DMS 273 (cell line): Measurements from ENCODE around the gene TLE4.
"Not testable (repeated sequence)": the region's sequence is repeated elsewhere in the genome, so short reads cannot be mapped to it uniquely, and the experiment has no call there.

Experiments
- DNase-seq: peaks from one replicate; lab custom pipeline; 2025; ENCODE audit not compliant: unreplicated experiment; lab: John Stamatoyannopoulos, UW

The TLE4 gene

DNA sequence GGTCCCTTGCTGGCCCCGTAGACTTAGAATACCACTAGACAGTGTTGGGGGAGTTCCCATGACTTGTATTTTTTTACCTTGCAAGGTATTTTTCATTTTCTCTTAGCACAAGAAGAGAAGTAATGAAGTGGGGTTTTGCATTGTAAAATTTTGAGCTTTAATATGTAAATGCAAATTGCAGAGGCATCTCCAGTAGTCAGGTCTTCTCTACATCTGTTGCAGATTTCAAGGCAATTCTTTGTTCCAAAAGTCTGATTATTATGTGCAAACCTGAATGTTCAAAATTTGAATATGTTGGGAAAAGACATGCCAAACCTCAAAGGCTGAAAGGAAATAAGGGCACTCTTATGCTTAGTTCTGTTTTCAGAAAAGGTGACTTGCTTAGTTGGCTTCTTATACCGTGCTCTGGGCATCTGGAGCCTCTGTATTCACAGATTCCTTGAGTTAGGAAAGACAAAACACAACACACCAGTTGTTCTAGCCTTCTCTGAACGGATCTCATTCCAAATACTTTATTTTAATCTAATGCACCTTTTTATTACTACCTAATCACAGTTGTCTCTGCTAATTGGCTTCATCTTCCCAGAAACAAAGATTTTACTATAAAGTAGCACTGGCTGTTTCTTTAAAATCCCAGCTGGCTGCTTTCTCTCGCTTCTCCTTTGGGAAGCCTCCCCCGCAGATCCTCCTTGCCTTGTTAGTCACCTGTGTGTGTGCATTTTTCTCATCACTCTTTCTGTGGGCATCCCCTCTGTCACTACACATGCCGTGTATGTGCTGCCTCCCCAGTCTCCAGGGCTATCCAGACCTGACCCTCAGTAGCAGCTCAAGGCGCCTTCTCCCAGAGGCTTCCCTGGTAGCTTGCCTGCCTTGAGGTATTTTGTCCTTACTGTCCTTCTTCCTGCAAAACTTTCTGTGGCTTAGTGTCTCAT lies 138.2 kb downstream of the TLE4 start:
- DNase-seq, result no peak

DNA sequence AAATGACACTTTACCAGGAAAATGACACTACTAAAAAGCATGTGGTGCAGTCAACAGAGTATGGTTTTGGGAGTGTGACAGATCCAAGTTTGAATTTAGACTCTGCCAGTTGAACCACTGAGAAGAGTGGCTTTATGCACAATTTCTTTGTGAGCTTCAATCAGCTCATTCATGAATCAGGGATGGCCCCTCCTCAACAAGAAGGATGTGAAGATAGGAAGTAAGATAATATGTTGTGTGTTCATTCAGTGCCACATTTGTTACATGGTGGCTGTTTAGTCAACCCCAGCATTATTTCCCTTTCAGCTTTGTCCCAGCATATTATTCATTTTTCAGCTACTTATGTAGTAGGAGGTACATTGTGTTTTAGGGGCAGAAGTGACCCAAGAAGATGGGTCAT lies 140.1 kb downstream of the TLE4 start:
- no peak for DNase-seq

DNA sequence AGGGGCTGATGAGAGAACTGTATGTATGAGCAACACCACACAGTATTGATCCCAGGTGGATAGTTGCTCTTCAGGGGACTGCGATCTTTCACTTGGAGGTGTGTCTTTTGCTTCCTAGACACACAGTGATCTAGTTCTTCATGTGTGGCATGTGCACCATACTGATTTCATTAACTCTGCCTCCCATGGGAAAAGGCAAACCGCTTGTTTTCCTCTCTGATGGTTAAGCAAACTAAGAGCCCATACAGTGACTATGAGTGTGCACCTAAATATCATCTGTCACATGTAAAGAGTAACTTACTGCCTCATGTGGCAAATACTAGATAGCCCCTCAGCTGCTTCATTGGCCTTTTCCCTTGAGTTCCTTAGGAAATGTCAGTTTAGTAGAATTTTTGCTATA lies 147.3 kb downstream of the TLE4 start:
- DNase-seq, result no peak

DNA sequence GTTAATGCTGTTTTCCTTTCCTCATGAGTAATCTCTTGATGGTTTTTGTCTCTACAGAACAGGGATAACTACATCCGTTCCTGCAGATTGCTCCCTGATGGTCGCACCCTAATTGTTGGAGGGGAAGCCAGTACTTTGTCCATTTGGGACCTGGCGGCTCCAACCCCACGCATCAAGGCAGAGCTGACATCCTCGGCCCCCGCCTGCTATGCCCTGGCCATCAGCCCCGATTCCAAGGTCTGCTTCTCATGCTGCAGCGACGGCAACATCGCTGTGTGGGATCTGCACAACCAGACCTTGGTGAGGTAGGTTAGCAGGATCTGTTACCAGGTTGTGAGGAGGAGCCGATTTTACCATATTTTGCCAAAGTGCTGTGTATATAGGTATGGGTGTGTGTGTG lies 148.2 kb downstream of the TLE4 start:
- no peak for DNase-seq

DNA sequence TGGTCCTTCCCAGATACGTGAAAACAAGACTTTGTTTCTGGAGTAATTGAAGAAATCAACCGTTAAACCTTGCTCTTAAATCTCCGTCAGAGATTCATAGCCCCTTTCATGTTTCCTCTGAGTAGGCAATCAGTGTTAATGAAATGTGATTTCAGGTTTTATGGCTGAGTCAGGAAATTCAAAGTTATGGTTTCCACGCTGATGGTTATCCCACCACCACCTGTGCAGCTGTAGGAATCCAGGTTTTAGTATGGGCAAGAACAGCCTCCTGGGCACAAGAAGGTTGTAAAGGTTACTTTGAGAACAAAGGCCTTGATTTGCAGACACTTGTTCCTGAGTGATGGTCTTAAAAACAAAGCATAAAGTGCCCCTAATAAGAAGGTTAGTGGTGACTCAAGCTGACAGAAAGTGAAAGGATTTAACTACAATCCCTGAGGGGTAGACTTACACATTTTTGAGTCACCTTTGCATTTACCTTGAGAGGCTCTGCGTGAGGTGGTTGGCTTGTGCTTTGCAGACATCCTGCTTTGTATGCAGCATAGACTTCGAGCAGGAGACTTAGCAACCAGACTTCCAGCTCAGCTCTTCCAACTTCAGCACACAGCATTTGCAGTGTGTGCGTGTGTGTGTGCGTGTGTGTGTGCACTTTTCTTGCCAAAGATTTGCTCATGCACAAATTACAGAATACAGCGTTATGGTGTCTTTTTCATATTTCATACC lies 159.6 kb downstream of the TLE4 start:
- no peak for DNase-seq

DNA sequence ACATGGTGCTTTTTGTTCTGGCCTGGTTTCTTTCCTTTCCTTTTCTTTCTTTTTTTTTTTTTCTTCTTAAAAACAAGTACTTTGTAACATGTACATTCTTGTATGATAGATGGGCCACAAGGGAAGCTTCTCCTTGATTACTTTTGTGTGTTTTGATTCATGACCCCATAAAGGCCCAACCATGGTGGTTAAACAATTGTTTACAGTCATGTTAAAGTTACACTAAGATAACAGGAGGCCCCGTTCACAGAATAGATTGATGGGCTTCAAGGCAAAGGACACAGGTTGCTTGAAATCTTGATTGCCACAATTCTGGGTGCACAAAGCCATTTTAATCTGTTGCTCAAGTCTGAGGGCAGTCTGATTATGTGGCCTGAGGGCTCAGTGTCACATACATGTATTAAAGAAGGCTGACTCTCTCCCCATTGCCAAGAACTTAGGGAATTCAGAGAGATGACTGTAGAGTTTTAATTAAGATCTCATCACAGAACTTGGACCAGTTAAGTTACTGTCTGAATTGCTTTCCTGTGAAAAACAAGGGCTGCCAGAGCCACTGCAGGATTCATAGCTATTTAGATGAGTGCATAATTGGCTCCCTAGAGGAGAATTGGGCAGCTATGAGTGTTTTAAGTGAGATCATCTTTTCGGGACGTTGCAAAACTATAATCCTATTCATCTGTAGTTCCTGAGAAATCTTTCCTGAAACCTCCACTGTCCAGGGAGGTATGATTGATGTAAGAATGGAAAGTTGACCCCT lies 163.4 kb downstream of the TLE4 start:
- DNase-seq, result no peak

DNA sequence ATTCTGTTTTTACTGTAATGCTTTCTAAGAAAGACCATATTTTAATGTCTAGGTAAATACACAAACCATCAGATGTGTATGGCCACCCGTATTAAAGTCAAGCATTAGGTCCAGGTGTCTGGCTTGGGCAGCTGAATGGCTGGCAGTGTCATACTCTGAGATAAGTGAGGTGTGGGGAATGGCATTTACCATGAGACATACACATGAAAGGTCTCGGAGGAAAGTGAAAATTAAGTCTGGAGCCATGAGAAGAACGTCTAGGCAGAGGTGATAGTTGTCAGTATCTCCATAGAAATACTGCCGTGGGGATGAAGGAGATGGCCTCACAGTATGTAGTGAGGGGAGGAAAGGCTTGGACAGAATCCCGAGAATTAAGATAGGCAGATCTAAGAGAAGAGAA lies 164.3 kb downstream of the TLE4 start:
- DNase-seq, result no peak

DNA sequence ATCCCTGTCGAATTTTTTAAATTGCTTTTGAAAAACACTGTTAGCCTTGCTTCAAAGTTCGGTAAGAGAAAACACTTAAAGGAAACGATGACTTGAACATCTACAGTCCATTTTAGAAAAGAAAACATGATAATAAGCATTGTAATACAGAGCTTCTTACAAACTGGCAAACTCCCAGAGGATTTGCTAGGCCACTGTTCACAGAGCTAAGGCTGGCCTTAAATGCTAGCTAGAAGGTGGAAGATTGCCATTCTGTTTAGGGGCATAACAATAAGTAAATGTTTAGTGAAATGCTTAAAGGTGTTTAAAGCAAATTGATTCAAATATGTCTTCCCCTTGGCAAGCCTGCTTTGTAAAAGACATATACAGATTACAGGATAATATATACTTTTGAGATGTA lies 169.6 kb downstream of the TLE4 start:
- no peak for DNase-seq

DNA sequence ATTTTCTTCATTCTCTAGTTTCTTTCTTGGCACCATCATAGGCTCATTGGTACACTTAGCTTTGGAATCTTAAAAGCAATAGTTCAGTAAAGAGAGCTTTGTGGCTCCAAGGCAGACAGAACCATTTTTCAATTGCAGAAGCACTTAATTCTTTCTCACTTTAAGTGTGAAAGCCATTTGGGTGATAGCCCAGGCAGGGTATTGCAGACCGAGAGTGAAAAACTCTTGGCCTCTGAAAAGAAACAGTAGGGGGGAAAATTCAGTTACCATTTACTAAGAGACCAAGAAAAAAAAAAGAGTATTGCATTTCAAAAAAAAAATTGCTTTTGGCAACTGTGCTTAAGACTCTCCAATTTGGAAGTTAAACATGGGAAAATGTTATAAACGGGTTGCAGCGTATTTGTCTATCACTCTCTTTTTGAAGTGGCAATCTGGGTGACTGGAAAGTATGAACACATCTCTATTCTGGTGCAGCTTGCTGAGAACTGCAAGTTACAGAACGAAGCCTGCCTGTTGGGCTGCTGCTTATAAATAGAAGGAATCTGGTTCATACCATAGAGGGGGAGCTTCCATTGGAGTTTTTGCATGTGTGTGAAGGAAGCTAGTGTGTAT lies 170.5 kb downstream of the TLE4 start:
- no peak for DNase-seq

DNA sequence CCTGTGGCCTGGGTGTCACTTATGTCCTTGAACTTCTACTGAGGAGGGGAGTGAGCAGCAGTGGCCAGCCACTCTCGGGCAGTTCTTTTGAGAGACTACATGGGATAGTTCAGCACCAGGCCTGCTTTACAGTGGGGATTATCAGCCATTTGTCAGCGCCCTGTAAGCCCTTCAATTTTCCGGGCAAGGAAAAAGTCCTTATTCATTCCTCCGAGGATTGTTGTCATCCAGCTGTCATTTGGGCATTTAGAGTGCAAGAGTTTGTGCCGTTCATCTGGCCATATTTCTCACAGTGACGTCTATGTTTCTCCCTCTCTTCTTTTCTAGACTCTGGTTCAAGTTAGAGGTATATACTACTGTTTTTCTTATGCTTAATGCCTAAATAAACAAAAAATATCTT lies 172.8 kb downstream of the TLE4 start:
- DNase-seq, result no peak

DNA sequence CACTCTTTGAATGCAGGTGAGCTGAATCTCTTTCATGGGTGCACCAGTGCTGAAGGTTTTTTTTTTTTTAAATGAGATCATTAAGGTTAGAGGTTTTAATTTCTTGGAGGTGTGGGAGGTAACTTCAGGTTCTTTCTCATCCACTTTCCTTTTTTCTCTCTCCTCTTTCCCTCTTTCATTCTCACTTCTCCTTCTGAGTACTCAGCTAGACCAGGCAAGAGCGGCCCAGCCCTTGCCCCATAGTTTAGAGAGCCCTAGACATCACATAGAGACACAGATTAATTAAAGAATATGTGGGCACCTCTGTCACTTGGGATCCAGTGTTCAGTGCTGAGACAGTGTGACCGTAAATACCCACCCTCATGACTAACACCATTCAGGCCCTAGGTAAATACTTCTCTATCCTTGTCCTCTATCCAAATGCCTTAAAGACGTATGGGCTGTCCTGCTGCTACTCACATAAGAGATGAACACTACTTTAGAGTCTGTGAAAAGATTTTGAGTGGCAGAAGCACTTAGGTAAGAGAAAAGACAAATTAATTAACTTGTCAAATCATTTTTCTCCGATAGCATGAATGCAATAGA lies 174.1 kb downstream of the TLE4 start:
- no peak for DNase-seq

DNA sequence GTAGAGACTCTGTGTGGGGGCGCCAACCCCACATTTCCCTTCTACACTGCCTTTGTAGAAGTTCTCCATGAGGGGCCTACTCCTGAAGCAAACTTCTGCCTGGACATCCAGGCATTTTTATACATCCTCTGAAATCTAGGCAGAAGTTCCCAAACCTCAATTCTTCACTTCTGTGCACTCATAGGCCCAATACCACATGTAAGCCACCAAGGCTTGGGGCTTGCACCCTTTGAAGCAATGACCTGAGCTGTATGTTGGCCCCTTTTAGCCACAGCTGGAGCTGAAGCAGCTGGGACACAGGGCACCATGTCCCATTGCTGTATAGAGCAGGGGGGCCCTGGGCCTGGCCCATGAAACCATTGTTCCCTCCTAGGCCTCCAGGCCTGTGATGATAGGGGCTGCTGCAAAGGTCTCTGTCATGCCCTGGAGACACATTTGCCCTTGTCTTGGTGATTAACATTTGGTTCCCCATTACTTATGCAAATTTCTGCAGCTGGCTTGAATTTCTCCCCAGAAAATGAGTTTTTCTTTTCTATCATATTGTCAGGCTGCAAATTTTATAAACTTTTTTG lies 180.2 kb downstream of the TLE4 start:
- DNase-seq, result not testable (repeated sequence)

DNA sequence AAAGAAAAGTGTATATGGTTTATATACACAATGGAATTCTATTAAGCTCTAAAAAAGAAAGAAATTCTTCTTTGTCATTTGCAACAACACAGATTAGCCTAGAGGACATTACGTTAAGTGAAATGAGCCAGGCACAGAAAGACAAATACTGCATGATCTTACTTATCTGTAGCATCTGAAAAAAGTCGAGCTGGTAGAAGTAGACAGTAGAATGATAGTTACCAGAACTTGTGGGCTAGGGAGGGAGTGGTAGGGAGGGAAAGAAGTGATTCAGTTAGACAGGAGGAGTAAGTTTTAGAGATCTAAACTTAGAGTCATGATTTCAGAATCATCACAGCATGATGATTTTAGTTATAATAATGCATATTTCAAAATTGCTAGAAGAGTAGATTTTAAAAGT lies 184.6 kb downstream of the TLE4 start:
- no peak for DNase-seq

DNA sequence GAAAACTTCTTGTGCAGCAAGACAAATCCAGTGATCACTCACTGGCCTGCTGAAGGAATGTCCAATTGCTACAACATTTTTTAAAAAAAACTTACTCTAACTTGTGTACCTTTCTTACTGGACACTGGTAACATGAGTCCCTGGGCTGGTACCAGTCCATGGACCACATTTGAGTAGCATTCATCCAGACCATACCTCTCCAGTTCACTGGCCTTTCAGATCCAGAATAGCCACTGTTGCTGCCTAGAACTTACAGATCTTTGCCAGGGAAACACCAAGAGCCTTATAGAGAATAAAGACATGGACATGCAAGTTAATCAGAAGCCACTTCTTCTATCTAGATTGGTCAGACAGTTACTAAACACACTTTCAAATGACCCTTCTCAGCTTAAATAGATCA lies 185.3 kb downstream of the TLE4 start:
- DNase-seq, result no peak

DNA sequence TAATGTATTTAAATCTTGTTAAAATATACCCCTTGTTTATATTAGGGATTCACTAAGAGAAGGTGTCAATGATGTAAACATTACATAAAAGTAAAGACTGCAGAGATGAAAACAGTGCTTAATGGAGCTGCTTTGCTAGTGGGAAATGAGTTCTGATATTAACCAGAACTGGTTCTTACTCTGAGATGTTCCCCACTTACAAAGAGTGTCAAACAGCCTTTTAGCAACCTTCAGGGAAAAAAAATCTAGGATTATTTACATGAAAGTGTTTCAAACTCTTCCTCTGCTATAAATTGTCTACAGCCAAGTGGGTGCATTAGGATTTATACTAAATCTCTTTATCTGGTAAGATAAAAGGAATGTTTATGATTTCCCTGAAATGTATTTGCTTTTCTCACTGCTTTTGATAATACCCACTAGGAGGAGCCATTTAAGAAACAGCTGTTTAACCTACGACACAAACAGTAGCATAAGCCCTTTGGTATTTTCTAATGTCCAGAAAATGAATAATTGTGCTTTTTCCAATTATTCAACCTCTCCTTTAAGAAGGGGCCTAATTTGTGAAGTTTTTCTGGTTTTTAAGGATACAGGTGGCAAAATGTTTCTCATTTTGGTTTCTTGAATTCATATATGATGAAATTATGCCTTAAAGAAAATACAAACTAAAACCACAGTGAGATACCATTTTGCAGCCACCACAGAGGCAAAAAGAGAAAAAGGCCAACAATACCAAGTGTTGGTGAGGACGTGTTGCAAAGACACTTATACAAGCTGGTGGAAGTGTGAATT lies 186.3 kb downstream of the TLE4 start:
- peak; percentile 12 for DNase-seq

DNA sequence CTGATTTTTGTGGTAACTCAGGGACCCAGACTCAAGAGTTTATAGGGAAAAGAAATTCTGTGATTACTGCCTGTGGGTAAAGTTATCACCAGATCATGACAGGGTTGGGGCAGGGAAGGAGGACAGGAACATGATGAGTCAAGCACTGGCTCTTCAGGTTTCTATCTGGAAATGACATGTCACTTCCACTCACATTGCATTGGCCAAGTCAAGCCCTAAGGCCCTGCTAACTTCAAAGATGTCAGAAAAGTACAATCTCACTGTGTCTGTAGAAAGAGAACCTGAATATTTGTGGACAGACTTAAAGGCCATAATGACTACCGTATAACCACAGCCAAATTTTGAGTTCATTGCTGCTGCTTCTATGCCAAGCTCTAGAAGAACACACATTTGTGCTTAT lies 187.7 kb downstream of the TLE4 start:
- no peak for DNase-seq

DNA sequence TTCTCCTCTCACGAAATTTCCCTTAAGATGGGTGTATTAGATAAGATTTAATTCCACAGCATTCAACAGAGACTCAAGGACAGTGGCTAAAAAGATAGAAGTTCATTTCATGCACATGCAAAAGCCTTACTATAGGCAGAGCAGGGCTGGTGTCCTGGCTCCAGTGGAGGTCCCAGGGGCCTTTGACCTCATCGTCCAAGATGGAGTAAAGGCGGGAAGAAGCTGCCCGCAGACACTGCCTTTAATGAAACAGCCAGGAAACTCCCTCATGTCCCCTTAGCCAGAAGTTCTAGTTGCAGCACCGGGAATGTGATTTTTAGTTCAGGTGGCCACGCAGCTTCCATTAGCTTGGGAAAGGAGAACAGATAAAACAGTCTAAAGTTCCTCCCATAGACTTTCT lies 190.3 kb downstream of the TLE4 start:
- no peak for DNase-seq

DNA sequence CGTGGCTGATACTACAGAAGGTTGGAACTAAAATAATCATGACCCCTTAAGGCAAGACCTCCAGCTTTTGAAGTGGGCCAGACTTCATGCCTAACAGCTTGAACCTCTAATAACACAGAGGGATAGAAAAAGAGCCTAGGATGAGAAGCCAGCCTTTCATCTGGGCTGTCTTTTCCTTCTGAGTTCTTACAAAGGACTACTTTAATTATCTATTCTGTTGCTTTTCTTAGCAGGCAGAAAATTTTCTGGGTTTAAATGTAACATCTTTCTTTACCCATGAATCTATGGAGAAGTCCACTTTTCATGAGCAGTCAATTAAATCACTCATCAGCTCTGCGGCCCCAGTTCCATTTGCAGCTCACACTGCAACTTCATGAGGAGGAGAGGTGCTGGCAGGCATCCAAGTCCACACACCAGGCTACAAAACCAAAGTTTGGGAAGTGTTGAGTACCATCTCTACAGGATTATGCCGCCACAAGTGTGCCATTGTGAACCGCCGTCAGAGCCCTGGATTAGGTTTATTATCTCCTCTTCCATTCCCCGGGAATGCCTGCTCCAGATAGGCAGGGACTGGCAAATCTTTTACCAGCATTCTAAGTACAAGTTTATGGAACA lies 192.0 kb downstream of the TLE4 start:
- DNase-seq, result peak; percentile 6

DNA sequence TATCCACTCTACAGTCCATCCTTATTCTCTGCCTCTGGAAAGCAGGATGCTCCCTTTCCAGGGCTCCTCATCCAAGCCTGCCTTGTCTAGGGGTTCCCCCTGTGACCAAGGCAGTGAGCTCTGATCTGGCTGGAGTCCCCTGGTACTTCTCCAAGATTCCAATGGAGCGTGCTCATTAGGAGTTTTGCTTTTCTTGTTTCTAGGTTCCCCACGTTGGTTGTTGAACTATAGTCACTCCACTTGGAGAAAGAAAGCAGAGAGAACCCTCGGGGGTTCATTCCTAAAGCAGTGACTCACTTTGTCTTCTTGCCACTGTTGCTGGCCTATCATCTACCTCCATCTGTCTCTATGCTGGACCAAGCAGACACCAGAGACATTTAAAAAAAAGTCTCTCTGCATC lies 192.6 kb downstream of the TLE4 start:
- no peak for DNase-seq
